Testis (tissue), 2 donors: ENCODE measurements around the gene HSD3B7.

Source experiments
- POLR2A ChIP-seq: fragments of 450-650 bp; IDR thresholded peaks from one replicate; pipeline ENCODE4 v1.6.1; 2017; ENCODE audit warnings: antibody characterized with exemption, mild to moderate bottlenecking, moderate library complexity
- TF ChIP-seq, protein P1 (sequence below), 3 experiments: fragments of 450-650 bp in 2 of 3; fragments of 200-600 bp in 1 of 3; sonication (generic) in 1 of 3; IDR thresholded peaks; one replicate each; pipeline ENCODE4 v1.5.1; 2016 to 2019; ENCODE audit warnings: antibody characterized with exemption in 3 of 3, mild to moderate bottlenecking in 2 of 3, moderate library complexity in 1 of 3

DNA sequence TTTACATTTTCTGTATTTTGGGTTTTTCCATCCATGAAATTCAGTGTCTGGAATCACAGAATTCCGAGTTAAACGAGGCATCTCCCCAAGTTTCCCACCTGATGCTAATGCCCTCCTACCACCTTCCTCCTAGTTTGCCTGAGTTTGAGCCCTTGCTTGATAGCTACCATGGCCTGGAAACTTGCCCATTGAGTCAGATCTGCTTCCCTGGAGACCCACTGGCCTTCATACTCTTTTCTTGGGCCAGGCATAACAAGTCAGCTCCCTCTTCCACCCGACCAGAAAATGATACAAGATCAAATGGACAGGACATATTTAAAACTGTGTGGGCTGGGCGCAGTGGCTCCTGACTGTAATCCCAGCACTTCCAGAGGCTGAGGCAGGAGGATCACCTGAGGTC lies 17.2 kb upstream of the HSD3B7 start:
- TF ChIP-seq, protein P1, sequence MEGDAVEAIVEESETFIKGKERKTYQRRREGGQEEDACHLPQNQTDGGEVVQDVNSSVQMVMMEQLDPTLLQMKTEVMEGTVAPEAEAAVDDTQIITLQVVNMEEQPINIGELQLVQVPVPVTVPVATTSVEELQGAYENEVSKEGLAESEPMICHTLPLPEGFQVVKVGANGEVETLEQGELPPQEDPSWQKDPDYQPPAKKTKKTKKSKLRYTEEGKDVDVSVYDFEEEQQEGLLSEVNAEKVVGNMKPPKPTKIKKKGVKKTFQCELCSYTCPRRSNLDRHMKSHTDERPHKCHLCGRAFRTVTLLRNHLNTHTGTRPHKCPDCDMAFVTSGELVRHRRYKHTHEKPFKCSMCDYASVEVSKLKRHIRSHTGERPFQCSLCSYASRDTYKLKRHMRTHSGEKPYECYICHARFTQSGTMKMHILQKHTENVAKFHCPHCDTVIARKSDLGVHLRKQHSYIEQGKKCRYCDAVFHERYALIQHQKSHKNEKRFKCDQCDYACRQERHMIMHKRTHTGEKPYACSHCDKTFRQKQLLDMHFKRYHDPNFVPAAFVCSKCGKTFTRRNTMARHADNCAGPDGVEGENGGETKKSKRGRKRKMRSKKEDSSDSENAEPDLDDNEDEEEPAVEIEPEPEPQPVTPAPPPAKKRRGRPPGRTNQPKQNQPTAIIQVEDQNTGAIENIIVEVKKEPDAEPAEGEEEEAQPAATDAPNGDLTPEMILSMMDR (IDR thresholded peaks at IDR 0.05), result no peak
- no peak for TF ChIP-seq POLR2A
